ENCODE data around the gene ATF3. TPM values are rescaled to one million over a fixed set of nuclear protein-coding genes. Genes with fewer than 3 reads are reported as not detected.
"Not testable (repeated sequence)": the region's sequence is repeated elsewhere in the genome, so short reads cannot be mapped to it uniquely, and the experiment has no call there.

ATF3 gene
- total RNA-seq, 1 donor from 2014 or later, result 3.1 TPM

GRCh38 chr1:212651521-212651920 is 43.0 kb downstream of the ATF3 start:
- no peak for DNase-seq

DNA sequence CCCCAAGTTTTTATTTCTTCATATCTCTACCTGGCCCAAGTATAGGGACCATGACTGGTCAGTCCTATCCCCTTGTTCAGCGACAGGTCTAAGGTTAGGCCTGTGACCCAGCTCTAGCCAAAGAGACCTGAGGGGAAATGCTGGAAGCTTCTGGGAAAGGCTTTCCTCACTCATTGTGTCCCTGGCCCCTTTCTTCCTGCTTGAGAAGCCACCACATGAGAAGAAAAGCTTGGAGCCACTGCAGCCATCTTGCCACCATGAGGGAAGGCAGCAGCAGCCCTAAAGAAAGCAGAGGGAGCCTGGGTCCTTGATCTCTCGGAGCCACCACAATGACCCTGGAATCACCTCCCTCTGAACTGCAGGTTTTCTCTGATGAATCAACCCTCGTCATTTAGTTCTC is 43.4 kb downstream of the ATF3 start:
- DNase-seq, result no peak

DNA sequence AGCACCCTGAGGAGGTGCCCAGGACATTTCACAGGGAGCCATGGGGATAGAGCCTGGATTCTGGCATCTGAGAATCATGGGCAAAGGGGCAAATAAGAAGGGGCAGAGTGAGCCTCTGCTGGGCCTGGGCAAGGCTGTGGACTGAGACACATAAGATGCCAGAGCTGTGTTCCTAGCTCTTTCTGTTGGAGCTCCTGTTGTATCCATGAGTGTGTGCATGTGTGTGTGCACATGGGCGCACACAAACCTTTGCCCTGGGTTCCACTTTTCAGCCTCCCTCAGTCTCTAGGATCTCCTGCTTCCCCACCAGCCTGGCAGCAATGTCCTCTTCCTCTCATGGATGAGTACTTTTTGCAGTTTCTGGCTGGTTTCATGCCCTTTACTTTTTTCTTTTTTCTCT is 44.0 kb downstream of the ATF3 start:
- no peak for DNase-seq

DNA sequence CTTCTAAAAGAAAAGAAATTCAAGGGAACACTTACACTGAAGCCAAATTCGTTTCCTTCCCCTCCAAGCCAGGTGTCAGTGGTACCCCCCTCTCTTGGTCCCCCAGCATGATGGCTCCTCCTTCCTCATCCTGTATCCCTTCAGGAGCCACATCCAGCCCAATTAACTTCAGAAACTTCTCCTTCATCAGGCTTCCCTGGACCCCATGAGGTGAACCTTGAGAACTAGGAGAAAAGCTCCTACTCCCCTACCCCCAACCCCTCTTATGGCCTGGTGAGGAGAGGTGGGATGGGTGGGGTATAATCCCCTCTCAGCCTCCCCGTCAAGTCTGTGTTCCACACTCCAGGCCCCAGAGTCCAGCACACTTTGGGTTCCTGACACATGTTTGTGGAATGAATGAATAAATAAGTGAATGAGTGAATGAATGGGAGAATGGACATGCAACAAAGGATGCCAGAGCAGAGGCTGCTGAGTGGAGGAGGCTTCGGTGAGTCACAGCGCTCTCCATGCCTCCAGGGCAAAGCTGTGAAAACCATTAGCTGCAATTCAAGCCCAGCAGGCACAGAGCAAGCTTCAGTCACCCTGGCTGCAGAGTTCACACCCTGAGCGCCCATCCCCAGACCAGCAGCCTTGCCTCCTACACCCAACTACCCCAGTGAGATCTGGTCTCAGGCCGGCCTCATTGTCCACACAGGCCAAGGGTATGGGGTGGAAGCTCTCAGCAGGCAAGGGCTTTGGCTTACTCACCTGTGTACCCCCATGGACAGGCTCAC is 47.3 kb downstream of the ATF3 start:
- no peak for DNase-seq

- no peak for DNase-seq
Measured at GRCh38 chr1:212656730-212657129, 48.2 kb downstream of the ATF3 start.

DNA sequence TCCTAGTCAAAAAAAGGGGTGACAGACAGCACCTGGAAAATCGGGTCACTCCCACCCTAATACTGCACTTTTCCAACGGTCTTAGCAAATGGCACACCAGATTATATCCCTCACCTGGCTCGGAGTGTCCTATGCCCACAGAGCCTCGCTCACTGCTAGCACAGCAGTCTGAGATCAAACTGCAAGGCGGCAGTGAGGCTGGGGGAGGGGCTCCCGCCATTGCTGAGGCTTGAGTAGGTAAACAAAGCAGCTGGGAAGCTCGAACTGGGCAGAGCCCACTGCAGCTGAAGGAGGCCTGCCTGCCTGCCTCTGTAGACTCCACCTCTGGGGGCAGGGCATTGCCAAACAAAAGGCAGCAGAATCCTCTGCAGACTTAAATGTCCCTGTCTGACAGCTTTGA is 49.7 kb downstream of the ATF3 start:
- not testable (repeated sequence) for DNase-seq

GRCh38 chr1:212664409-212665199 is 56.0 kb downstream of the ATF3 start:
- DNase-seq, result no peak

GRCh38 chr1:212665241-212666115 is 56.9 kb downstream of the ATF3 start:
- DNase-seq, result peak; percentile 66

DNA sequence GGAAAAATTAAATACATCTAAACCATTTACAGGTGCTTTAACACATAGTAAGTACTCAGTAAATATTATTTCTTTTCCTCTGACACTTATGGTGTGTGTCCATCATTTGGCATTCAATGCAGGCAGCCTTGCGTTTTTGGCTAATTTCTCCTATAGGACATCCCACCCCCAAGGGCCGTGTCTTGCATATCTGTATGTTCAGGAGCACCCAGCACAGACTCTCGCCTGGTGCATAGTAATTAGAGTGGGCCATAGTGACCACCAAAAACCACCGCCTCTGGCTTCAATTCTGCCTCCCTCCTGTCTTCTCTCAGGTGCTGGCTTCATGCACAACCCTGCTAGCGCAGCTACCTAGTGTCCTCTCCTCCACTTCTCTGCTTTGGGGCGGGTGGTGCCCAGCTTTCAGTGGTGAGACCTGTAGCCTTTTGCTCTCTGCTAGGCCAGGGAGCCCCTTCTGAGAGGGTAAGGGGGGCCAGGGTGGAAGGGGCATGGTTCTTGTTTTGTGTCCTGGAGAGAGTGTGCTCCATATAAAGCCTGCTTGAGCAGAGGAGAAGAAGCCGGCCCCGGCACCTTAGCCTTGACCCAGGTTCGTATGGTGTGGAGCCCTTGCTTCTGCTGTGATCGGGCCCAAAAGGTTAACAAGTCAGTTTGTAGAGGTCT is 57.7 kb downstream of the ATF3 start:
- no peak for DNase-seq

DNA sequence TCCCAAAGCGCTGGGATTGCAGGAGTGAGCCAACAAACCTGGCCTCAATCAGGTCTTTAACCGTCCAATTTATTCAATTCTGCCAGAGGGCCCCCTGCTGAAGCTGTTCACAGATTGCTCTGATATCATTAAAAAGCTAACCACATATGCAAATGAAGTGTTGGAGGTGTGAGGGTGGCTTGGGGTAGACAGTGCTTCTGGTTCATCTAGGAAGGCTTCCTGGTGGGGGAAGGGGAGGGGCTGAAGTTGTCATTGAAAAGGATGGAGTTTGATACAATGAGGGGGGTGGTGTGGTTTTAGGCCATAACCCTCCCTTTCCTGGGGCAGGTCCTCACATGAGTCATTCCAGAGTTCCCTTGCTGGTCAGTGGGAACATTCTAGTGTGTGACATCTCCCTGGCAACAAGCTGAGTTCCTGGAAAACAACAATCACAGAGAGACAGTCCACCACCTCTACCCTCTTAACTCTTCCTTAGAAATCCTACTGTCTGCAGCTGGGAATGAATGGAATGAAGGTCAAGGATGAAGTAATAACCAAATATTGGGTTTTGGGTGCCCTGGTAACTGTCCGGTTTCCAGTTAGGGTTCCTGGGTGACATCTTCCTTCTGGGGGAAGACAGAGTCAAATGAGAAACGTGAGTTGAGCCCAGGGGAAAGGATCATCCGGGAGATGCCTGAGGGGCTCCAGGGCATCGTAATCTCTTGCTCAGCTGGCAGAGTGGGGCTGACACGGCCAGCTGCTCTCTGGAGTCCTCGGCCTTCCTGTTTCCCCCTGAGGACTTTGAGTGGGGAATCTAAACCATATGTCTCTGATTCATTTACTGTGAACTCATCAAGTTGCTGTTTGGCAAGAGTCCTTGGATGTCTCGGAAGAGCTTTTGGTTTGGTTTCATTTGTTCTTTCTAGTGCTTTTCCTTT is 58.9 kb downstream of the ATF3 start:
- peak; percentile 10 for DNase-seq

- no peak for DNase-seq
Measured at GRCh38 chr1:212668477-212668876, 59.9 kb downstream of the ATF3 start.

- no peak for DNase-seq
Measured at GRCh38 chr1:212669102-212669501, 60.5 kb downstream of the ATF3 start.

DNA sequence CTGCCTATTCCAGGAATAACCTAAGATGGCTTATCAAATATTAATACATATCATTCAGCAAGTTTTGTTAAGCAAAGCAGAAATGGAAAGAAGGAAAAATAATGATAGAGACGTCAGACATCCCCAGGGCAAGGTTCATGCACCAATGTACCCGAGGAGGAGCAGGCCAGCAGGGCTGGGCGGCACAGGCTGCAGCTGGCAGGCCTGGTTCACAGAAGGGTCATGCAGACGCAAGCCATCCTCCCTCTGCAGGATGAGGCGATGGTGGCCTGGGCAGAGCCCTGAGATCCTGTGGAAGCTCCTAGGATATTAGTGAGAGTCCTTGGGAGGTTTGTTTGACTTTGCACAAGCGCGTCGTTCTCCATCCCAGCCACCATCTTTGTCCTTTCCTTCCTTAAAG is 61.0 kb downstream of the ATF3 start:
- no peak for DNase-seq

DNA sequence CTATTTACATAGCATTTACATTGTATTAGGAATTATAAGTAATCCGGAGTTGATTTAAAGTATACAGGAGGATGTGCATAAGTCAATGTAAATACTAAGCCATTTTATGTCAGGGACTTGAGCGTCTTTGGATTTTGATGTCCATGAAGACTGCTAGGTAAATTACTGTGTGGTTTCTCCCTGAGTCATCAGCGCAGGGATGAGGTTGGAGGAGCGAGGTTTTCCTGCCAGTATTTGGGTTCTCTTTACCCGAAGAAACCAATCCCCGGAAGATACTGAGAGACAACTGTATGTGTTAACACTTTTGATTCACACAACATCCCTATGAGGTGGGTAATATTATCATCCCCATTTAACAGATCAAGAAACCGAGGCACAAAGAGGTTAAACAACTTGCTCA is 61.7 kb downstream of the ATF3 start:
- no peak for DNase-seq

Other genes starting within 250 kb of the ATF3 start
- gene PACC1, start 193.9 kb upstream of the ATF3 start, total RNA-seq, result 25.4 TPM
- 14.8 TPM for gene NENF, start 175.8 kb upstream of the ATF3 start, total RNA-seq
- 8.0 TPM for gene BATF3, start 91.1 kb downstream of the ATF3 start, total RNA-seq
- 62.4 TPM for gene NSL1, start 183.0 kb downstream of the ATF3 start, total RNA-seq
- gene TATDN3, start 183.1 kb downstream of the ATF3 start, total RNA-seq, result 29.3 TPM
- gene SPATA45, start 238.9 kb downstream of the ATF3 start, total RNA-seq, result not detected
- 53.0 TPM for gene FLVCR1, start 249.5 kb downstream of the ATF3 start, total RNA-seq

Measured in occipital lobe (tissue), 2 donors.